Retina (tissue), 1 donor: Measurements from ENCODE around the gene NHSL1.

Experiments used
- DNase-seq: peaks from one replicate; pipeline ENCODE4 v3.0.0-alpha.2; 2016

The NHSL1 gene

GRCh38 chr6:138521790-138522189, 22.5 kb upstream of the NHSL1 start:
- DNase-seq = no peak

DNA sequence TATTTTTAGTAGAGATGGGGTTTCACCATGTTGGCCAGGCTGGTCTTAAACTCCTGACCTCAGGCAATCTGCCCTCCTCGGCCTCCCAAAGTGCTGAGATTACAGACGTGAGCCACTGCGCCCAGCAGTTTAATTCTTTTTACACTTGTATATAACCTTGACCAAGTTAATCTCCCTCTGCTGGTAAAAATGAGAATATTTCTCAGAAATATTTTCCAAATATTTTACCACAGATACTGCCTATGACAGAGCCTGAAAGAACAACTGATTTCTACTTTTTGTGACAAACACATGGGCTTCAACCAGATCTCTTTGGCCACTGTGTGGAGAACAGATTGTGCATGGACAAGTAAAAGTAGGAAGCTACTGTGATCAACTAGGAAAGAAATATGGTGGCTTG, 21.2 kb upstream of the NHSL1 start:
- no peak for DNase-seq

- DNase-seq = no peak
Observed at GRCh38 chr6:138518054-138518453, 18.8 kb upstream of the NHSL1 start.

DNA sequence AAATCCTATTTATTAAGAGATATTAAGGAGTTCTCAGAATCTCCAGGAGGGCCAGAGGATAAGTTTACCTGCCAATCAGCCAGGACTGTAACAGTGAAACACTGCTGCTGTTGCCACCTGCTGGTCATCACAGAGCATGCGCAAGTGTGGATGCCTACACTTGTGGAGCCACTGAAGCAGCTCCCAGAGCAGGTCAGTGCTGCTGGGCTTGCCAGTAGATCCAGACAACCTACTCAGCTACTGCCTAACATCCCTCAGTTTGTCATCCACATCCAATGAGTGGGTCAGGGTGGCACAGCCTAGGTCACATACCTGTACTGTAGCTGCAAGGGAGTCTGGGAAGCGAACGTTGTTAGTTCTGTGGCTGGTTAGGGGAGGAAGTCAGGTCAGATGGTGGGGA, 18.3 kb upstream of the NHSL1 start:
- no peak for DNase-seq

DNA sequence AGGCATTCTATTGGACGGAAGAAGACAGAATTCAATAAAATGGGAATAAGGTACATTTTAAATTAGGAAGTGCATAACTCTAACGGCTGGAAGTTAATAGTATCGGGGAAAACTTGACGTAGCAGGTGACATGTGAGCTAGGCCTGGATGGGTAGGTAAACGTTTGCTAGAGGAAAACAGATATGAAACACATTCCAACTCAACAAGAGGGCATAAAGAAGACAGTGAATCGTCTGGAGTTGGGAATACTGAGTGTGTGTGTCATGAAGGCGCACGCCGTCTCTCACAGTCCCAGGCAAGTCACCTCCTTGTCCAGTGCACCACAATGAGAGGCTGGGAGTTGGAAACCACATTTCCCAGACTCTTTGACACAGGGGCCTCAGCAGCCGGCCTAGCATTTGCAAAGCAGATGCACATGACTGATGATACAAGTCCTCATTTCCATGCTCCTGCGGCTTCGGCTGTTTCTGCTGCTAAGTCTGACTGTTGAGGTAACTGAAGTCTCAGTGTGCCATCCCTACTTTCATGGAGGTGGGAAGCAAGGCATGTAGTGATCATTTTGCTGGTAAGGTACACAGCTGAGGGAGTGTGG, 16.5 kb upstream of the NHSL1 start:
- DNase-seq = no peak

DNA sequence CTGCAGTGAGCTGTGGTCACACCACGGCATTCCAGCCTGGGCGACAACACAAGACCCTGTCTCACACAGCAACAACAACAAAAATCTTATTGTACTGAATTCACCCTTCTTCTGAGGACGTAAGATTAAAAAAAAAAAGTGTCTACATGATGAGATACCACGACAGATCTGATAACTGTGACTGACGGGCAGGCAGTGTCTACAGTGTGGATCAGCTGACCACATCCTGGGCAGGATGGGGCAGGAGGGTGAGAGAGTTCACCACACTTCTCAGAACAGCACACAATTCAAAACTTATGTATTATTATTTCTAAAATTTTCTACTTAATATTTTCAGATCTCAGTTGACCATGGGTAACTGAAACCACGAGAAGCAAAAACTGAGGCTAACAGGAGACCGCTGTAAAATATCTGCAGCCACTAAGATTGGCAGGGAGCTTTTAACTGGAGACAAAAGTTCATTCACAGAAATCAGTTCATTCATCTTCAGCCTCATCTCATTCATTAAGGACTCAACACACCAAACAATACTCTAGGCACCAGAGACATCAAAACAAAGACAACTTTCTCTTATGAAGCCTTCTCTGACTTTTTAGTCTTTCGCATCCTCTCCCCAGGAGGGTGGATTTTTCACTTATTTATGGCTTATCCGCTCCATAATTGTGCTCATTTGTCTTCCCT, 15.7 kb upstream of the NHSL1 start:
- DNase-seq = no peak

- no peak for DNase-seq
Observed at GRCh38 chr6:138512609-138513008, 13.3 kb upstream of the NHSL1 start.

GRCh38 chr6:138510093-138510492, 10.8 kb upstream of the NHSL1 start:
- DNase-seq = no peak

DNA sequence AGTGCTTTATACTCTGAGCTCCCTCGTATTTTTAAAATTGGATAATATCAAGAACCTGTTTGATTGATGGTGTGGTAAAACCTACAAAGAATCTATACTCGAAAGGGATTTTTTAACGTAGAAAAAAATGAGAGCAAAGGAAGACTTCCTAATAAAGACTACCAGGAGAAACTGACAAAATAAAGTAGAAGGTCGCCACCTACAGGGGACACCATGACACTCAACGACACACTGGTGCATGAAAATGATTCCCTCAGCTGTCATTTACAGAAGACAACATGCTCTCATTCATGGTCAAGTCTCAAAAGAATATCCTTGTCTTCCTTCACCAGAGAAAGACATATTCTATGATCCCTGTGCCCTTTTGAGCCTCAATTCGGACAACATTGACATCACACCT, 10.1 kb upstream of the NHSL1 start:
- DNase-seq = peak; percentile 69

DNA sequence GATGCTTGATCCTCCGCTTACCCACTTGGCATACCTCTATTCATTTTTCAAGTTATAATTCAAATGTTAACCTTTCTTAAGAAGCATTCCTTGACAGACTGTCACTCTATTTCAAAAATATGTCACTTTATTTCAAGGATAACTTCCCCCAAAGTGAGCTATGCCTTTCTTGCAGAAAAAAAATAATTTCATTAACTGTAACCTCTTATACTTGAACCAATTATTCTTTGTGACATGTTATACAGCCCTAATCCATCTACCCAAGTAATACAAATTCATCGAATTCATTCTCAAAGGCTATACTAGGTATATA, 9.3 kb upstream of the NHSL1 start:
- no peak for DNase-seq

DNA sequence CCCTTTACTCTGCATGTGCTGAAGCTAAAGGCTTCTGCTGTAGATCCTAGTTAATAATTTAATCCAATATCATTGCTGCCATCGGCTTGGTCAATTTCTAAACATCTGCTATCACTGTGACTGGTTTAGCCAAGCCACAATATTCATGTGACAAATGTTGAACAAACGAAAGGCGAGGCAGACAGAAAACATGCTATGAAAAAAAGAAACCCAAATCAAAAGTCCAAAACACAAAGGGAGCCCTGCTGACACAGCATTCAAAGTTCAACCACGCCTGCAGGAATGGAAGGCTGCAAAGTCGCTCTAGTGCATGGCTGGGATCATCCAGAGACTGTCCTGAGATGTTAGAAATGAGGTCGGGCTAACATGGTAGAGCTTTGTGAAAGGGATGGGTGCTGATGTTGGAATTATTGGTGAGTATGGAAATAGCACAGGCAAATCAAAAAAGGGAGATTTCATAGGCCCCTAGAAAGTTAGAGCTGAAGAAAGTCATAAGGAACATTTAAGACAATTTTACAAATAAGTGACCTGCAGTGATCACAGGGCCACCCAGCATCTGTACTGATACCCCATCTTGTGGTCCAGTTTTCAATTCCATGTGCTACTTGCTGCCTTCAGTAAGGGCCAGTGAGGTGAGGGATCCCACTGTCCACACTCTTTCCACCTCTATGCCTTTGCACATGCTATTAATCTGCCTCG, 8.8 kb upstream of the NHSL1 start:
- DNase-seq = no peak

- no peak for DNase-seq
Observed at GRCh38 chr6:138504764-138505689, 5.7 kb upstream of the NHSL1 start.

DNA sequence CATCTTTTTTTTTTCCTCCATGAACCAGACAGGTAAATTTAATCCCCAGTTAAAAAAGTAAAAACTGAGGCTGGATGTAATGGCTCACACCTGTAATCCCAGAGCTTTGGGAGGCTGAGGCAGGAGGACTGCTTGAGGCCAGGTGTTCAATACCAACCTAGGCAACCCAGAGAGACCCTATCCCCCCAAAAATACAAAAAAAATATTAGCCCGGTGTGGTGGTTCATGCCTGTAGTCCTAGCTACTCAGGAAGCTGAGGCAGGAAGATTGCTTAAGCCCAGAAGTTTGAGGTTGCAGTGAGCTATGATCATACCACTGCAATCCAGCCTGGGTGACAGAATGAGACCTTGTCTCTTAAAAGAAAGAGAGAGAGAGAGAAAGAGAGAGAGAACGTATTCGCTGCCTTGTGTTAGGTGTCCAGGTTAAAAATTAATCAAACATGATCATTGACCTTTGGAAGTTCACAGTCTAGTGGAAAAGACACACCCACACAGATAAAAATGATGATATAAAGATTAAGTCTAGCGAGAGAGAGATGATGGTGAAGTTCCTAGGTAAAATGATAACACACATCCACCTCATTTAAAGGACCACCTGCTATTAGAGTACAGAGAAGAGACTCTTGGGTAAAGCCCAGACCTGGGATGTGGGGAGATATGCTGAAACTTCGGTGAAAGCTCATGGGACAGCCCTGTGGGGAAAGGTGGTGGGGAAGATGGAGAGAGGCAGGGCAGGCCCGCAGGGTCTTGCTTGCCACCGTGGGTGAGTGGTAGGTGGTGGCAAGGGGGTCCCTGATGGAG, 4.8 kb upstream of the NHSL1 start:
- DNase-seq = no peak

DNA sequence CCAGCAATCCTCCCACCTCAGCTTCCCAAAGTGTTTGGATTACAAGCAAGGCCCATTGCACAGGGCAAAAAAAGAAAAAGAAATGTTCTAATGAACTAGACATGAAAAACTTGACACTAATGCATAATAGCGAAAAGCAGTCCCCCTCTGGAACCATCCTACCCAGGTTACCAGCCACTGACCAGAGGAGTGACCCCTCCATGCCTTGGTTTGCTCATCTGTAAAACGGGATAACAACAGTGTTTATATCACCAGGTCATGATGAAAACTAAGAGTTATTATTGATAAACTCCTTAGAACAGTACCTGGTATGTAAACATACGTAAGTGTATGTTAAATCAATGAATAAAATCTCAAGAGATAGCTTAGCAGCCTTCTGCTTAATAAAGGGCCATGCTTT, 3.3 kb upstream of the NHSL1 start:
- DNase-seq = no peak

GRCh38 chr6:138500867-138501446, 1.7 kb upstream of the NHSL1 start:
- DNase-seq = no peak

GRCh38 chr6:138500045-138500665, 861 bp upstream of the NHSL1 start:
- DNase-seq = no peak

- no peak for DNase-seq
Observed at GRCh38 chr6:138498629-138499302, 528 bp downstream of the NHSL1 start.

GRCh38 chr6:138497286-138497685, 2.0 kb downstream of the NHSL1 start:
- no peak for DNase-seq

- DNase-seq = no peak
Observed at GRCh38 chr6:138494312-138494711, 5.0 kb downstream of the NHSL1 start.

GRCh38 chr6:138493413-138493812, 5.9 kb downstream of the NHSL1 start:
- no peak for DNase-seq

DNA sequence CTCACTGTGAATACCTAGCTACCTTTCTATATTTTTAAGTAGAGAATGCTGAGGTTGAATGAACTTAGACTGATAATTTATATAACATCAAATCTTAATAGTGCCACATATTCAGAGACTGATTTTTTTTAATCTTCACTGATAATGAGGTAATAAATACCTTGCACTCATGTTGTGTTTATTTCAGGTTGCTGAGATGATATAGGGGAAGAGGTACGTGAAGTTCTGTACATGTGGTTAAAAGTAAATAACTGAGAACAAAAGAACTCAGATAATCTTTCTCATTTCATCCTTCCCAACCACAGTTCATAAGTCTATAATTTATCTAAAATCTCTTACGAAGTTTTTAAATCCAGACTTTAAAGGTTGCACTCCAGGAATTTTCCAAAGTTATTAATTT, 6.4 kb downstream of the NHSL1 start:
- DNase-seq = no peak
